ENCODE data around the gene MAML2.

MAML2 gene

DNA sequence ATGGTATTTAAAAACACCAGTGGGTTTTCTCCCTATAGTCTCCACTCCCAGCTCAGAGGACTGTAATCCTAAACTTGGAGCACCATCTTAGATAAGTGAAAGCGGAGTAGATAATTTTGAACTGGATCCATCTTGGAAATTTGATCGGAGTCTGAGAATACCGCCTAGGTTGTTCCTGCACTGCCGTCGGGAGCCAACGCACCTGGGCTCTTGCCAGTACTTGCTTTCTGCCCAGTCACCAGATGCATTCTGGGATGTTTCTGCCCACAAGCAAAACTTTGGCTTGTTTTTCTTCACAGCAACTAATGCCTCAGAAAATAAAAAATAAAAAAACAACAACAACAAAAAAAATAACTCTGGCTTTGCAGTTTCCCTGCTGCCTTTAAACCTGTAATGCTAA, 306.1 kb downstream of the MAML2 start:
- DNase-seq (ENCODE audit: low read depth), result no peak

DNA sequence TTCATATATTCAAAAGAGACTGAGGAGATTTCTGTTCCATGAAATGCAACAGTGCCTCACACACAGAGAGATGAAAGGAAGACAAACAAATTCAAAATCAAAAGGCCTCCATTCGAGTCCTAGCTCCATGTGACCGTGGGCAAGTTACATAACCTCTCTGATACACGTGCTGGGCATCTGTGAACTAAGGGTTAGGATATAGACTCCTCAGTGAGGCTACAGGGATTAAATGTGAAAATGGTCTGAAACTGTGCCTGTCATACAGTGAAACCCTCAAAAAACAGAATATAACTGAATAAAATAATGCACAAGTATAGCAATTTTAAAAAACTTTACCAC, 307.3 kb downstream of the MAML2 start:
- DNase-seq (ENCODE audit: low read depth), result no peak

DNA sequence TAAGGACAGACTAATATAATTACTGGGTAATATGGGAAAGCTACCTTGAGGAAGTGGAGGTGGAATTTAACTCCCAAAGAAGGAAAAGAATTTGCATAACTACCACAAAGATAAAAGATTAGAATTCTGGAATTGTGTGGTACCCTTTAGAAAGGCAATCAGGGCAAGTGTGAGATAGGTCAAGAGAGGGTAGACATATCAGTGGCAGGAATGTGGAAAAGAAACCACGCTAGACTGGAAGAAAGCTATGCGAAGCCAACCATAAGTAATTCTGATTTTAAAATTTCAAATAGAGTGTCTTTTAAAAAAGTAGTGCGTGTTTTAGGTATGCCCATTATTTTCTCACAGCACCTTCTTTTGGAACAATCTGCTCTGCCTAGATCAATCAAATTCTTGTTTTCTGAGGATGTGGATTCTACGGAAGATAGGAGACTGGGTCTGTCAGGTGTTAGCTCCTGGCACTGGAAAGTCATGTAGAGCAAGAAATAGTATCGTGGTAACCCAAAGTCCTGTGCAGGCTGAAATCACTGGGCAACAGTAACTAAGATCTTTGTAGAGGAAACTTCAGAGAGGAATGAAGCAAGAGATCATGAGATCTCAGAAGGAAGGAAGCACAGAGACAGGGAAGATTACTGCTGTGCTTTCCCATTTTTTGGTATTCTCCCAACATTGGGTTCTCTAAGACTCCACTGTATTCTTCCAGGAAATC, 307.8 kb downstream of the MAML2 start:
- no peak for DNase-seq (ENCODE audit: low read depth)

DNA sequence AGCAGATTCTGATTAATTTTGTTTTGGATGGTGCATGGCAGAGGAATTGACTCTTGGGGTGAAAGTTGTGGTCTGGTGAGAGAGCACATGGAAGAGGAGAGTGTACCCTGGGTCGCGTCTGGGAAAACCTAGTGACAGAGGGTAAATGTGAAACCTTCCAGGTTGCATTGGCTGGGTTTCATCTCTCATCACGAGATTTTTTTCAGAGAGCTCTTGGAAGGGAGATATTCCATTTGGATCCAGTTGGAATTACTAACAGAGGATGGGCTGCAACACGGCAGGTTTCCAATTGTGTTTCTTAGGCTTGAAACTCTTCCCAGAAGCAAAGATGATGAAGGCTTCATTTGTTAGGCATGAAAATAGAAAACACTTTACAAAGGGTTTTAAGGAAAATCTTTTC, 309.4 kb downstream of the MAML2 start:
- DNase-seq (ENCODE audit: low read depth), result no peak

DNA sequence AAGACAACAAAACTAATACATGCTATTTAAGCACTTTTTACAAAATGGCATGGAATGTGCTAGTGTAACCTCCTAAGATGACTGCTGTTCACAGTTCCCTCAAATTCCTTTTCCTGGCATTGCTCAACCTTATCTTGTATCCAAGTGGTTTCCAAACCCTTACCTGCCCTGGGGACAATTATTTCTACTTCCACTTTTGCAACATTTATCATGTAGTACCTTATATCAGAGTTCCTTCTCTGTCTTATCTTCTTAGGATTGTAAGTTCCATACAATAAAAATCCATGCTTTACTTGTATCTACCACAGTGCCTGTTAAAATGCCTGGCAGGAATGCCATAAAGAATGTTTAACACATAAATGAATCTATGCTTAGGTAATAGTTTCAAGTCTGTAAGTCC, 309.9 kb downstream of the MAML2 start:
- no peak for DNase-seq (ENCODE audit: low read depth)

DNA sequence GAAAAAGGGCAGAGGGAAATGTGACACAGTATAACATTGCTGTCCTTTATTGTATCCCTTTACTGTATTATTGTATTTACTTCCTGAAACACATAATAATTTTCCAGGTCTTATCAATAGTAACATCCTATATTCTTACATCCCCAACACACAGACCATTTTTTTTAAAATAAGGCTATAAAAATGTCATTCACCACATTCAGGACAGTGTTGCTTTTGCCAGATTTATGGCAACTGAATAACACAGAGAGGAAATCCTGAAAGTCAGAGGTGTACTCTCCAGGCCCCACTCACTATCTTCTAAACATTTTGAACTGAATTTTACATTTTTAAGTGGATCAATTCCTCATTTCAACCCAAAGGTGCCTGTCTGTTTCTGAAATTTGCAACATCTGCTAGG, 314.2 kb downstream of the MAML2 start:
- DNase-seq (ENCODE audit: low read depth), result no peak

DNA sequence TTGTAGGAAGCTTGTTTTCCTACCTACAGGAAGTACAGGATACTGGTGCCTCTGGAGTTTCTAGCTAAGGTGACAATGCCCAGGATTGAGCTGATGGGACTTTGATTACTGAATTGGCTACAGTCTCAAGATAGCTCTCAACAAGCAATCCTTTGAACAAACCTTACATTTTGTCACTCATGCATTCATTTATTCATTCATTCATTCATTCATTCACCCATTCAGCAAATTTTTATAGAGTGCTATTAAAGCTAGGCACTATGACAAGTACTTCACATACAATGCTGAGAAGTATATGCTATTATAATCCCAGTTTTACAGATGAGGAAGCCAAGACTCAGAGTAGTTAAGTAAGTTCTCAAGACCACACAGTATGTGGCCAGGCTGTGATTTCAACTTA, 316.0 kb downstream of the MAML2 start:
- no peak for DNase-seq (ENCODE audit: low read depth)

DNA sequence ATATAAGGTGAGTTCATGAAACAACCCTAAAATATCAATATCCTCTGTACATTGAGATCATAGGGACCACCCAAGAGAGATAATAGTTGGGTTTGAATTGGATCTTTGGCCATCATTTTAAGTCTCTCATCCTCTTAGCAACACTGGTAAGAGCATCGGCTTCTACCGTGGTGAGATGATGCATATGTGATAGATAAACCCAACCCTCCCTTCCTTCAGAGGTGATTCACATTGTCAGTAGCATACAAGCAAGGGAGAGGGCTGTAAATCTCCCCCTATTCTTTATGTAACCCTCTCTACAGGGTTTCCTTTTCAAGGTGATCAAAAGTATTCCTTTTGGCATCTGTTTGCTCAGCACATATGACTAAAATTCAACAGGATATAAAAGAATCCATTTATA, 316.7 kb downstream of the MAML2 start:
- DNase-seq (ENCODE audit: low read depth), result no peak

DNA sequence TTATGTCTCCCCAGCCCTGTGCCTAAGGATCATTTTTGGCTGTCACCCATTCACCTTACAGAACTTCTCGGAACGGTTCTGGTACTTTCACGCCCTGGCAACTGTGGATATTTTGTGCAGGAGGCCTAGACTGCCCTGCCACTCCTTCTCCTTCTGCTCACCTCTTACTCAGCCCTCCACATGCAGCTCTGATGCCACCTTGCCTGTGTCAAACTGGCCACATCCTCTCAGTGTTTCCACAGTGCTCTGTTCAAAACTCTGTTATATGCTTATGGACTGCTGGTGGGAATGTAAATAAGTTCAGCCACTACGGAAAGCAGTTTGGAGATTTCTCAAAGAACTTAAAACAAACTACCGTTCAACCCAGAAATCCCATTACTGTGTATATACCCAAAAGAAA, 318.3 kb downstream of the MAML2 start:
- DNase-seq (ENCODE audit: low read depth), result no peak

DNA sequence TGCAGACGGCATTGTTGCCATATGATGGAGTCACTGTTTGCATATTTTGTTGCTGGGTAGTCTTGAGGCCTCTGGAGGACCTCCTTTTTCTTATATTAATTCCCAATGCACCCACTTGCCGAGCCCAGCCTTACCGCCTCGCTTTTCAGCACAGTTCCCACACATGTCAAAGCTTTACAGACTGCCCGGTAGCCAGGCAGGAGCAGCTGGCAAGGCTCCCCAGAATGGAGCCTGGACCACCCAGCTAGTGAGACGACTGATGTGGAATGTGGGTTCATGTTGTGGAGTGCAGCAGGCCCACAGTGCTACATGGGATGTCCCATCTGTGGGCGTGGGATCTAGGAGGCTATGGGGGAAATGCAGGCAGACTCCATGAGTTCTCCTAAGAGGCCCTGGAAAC, 319.7 kb downstream of the MAML2 start:
- no peak for DNase-seq (ENCODE audit: low read depth)

DNA sequence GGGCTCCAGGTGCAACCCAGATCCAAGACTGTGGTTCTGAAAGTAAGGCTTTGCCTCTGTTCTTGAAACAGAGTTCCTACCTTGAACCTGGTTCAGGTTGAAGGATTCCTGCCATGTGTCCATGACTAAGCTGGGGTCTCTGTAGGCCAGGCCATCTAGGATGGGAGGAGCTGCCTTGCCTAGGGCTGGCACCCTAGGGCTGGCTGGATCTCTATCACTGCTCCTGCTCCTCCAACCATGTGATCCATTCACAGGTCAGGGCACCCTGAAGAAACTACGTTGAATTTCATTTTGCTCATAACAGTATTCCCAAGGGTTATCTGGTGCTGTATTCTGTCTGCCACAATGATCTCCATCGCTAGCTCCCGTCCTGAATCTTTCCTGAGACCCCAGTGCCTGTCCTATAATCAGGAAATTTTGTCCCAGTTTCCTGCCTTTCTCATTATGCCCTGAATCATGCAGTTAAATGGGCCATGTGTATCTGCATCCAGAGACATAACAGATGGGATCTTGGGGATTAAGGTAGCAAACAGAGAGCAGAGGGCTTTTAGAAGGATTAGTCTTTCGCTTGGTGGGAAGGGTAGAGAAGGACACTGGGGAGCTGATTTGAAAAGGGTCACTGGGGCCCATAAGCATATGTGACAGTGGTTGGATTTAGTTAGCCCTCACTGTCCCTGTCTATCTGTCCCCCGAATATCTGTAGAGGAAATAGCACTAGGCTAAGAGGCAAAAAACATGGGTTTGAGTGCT, 320.9 kb downstream of the MAML2 start:
- no peak for DNase-seq (ENCODE audit: low read depth)

DNA sequence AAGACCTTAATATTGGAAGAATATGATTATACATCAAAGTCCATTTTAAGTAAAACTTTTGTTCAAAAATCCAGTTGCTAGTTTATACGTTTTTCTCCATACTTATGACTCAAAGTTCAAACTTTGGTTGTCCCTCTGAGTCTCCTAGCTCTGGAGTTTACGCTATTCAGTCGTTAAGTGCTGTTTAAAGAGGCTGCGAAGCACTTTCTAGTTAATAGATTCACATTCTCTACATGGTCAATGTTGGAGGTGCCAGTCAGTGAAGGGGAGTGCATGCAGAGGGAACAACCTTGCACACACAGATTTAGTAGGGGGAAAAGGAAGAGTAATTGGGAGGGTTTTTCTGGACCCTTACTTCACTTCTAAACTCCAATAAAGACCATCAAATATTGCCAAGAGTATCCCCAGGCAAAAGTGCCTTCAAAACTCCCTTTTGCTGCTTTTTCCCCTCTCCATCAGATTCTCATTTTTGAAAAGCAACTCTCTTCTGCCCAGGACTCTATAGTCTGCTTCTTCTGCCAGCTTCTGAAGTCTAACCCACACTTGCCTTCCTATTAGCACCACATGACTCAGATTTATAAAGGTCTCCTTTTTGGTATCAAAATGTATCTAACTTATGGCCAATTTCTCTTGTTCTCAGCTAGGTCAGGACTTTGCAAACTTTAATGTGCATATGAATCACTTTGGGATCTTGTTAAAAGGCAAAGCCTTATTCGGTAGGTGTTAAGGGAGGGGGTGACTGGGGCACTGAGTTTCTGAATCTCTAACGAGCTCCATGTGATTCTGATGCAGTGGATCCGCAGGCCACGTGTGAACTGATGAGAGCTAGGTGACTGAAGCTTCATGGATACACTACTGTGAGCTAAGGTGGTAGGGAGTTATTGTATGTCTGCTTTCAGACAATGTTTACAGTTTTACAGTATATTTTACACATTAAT, 322.9 kb downstream of the MAML2 start:
- DNase-seq (ENCODE audit: low read depth), result no peak

DNA sequence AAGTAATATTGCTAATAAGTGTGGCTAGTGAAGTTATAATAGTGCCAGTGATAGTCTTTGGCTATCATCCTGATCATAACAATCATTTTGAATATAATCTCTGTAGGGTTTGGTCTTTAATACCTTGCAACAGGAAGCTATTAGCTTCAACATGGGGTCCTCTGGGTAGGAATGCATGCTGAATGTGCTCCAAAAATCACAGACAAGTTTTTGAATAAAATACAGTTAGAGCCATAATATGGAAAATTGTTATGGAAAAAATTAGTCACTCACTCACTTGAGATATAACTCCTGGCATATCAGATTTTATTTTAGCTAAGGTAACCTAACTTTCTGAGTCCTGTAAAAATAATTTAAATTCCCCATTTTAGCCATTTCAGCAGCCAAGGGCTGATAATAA, 323.7 kb downstream of the MAML2 start:
- DNase-seq (ENCODE audit: low read depth), result no peak

DNA sequence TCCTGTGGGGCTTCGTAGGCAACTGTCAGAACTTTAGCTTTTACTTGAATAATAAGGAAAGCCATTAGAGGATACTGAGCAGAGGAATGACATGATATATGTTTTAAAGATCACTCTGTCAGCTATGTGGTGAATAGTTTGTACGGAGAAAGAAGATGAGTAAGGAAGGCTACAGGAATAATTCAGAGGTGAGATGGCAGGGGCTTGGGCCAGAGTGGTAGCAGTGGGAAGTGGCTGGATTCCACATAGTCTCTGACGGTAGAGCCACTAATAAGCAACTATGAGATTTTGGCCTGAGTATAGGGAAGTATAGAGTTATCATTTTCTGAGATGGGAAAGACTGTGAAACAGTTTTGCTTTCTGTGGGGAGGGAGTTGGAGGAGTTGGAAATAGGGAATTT, 325.1 kb downstream of the MAML2 start:
- no peak for DNase-seq (ENCODE audit: low read depth)

DNA sequence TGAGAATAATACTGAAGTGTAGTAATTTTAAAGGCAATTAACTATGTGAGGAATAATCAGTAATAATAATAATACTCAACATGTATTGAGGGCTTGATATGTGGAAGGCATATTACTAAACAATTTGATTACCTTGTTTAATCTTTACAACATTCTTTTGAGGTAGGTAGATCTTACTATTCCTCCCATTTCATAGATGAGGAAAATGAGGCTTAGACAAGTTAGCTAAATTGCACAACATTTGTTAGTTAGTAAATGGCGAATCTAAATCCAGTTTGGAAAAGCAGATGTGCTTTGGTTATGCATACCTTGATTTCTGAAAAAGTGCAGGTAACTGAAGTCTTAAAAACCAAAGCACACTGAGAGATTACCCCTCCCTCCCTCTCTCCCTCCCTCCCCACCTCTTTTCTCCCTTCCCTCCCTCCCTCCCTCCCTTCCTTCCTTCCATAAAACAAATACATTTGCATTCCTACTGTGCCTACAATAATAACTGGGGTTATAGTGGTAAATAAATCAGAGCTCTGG, 326.0 kb downstream of the MAML2 start:
- DNase-seq (ENCODE audit: low read depth), result no peak

DNA sequence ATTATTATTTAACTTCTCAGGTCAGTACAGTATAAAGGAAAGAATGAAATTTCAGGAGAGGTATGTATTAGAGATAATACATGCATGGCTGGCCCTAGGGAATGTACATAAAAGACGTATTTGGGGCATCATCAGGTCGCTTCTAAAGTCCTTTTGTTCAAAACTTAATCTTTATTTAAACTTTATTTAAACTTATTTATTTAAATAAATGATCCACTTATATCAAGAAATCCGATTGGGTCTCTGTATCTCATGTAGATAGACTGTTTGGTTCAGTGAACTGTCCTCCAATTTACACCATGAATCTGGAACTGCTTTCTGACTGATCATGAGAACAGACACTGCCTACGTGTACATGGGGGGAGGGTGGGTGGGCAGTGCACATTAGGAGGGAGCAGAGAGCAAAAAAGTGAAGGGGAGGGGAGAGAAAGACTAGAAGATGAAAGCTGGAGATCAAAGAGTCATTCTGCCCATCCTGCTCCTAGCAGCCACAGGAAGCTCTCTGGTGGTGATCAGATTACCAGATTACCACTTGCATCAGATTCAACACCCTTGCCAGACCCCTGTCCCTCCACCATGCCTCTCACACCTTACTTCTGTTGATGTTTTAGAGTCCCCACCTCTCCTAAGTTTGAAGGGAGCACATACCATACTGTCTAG, 327.0 kb downstream of the MAML2 start:
- DNase-seq (ENCODE audit: low read depth), result peak; percentile 19

DNA sequence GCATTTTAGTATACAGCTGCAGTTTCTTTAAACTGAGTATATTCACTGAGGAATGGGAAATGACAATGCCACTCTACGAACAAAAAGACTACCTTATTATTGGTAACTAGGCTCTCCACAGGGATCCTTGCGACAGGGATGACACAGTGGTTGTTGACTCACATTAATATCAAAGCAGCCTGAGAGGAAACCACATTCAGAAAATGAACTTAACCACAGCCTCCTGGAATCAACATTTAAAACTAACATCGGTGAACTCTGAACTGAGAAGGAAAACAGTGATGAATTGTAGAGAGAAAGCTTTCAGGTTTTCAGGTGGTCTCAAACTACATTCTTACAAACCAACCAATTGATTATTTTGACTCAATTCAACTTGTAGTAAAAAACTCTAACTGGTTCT, 328.8 kb downstream of the MAML2 start:
- DNase-seq (ENCODE audit: low read depth), result peak; percentile 49

DNA sequence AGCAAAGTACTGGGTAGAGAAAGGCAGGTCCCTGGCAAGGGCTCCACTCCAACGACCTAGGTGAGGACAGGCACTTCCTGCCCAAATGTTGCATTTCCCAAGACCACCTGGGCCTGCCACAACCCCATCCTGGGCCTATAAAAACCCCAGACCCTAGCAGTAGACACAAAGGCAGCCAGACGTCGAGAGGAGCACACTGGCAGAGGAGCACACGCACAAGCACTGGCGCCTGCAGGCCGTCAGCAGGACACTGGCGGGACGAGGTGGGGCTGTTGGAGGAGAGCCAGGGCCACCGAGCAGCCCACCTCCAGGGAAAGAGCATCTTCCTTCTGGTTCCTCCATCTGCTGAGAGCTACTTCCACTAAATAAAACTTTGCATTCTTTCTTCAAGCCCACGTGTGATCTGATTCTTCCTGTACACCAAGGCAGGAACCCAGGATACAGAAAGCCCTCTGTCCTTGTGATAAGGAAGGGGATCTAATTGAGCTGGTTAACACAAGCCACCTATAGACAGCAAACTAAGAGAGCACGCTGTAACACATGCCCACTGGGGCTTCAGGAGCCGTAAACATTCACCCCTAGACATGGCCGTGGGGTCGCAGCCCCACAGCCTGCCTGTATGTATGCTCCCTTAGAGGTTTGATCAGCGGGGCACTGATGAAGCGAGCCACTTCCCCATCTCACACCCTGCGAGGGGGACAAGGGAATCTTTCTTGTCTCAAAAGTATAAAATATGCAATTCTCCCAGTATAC, 329.4 kb downstream of the MAML2 start:
- DNase-seq (ENCODE audit: low read depth), result no peak

DNA sequence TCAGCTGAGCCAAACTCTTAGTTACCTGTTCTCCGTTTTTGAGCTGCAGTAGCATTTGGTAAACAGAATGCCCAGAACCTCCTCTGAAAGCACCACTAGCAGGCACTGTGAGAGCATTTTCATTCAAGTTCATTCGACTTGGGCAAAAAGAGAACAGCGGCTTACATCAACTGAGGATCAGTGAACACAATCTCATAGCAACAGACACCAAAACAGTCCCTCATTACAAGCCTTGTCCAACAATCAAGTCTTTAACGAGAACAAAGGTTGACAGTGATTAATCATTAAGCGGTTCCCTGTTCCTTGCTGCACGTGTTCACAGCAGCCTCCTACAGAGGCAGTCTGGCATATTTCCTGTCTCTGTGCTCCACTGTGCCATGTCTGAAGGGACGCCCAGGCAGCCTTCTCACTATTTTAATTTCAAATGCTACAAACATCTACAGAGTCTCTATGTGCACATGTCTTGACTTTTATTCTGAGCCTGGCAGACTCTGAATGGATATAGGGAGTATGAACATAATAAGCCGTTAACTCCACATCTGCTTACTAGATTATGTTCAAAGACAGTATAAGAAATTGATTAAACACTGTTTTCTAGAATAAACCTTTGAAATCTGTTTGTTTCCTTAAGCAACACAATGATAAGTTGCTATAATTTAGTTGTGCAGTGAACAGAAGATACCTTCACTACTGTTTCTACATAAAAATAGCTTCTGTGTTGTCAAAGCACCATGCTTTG, 330.7 kb downstream of the MAML2 start:
- peak; percentile 63 for DNase-seq (ENCODE audit: low read depth)

DNA sequence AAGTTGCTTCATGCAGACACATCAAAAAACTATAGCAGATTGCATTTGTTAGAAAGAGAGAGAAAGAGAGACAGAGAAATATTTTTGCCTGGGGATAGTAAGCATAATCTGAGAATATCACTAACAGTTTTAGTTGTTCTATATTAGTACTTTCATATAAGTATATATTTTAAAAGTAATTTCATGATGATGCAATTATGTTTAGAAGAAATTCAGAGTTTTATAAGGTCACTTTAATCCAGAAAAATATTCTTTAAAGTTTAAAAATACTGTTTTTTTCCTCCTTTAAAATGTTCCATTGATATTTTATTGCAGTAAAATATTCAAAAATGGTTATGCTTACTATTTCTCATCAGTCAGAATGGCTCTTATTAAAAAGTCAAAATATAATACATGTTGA, 332.3 kb downstream of the MAML2 start:
- DNase-seq (ENCODE audit: low read depth), result no peak
